ENCODE data around the gene ADGRG6. TPM values are rescaled to one million over a fixed set of nuclear protein-coding genes. Genes with fewer than 3 reads are reported as not detected.

Gene ADGRG6
- total RNA-seq, 1 experiment from 2014 or later = 5.3 TPM

- TF ChIP-seq ERG (CRISPR knock-in tag; IDR thresholded peaks at IDR 0.05) (no peak), KAT7 (CRISPR knock-in tag; IDR thresholded peaks at IDR 0.05; ENCODE audit: borderline replicate concordance) (no peak)
These were observed 27.8 kb downstream of the ADGRG6 start (continued) for GRCh38 chr6:142329486-142330113.

- no peak for DNase-seq (ENCODE audit: low spot score)
- CTCF ChIA-PET = no interaction called here
- Mint-ChIP-seq H3K4me1 (peaks cover 26% of the 10 kb centered on the region), H3K27ac (no peak overlapping the region), H3K27me3 (ENCODE audit: low read depth) (no peaks in the 10 kb centered on the region), H3K9me3 (no peaks in the 10 kb centered on the region), H3K4me3 (no peak overlapping the region), H3K36me3 (no peaks in the 10 kb centered on the region)
- TF ChIP-seq ESRRA (CRISPR knock-in tag; IDR thresholded peaks at IDR 0.05; ENCODE audit: borderline replicate concordance) = no peak
- no peak for TF ChIP-seq EMX1 (CRISPR knock-in tag; IDR thresholded peaks at IDR 0.05)
- TF ChIP-seq FOXP4 (CRISPR knock-in tag; IDR thresholded peaks at IDR 0.05) = no peak
- TF ChIP-seq ZNF396 (CRISPR knock-in tag; IDR thresholded peaks at IDR 0.05; ENCODE audit: borderline replicate concordance) = no peak
- no peak for TF ChIP-seq ZNF671 (CRISPR knock-in tag; IDR thresholded peaks at IDR 0.05)
- TF ChIP-seq GTF2I (CRISPR knock-in tag; conservative IDR thresholded peaks at IDR 0.05) = no peak
- no peak for TF ChIP-seq NR3C1 (CRISPR knock-in tag; conservative IDR thresholded peaks at IDR 0.05; ENCODE audit: low read depth)
- TF ChIP-seq PRDM15 (CRISPR knock-in tag; IDR thresholded peaks at IDR 0.05) = no peak
- TF ChIP-seq HMGA2 (CRISPR knock-in tag; IDR thresholded peaks at IDR 0.05) = no peak
- no peak for TF ChIP-seq ZNF281 (CRISPR knock-in tag; IDR thresholded peaks at IDR 0.05)
- POLR2A ChIA-PET = no interaction called here
- no peak for ATAC-seq
These were observed 29.3 kb downstream of the ADGRG6 start for GRCh38 chr6:142331075-142331551.

- H3K4me3 Mint-ChIP-seq = no peak overlapping the region
- POLR2A ChIA-PET = no interaction called here
- CTCF ChIA-PET = no interaction called here
- H3K27ac Mint-ChIP-seq = no peak overlapping the region
- no peaks in the 10 kb centered on the region for H3K27me3 Mint-ChIP-seq (ENCODE audit: low read depth)
- H3K9me3 Mint-ChIP-seq = no peaks in the 10 kb centered on the region
- no peaks in the 10 kb centered on the region for H3K36me3 Mint-ChIP-seq
- H3K4me1 Mint-ChIP-seq = peaks cover 26% of the 10 kb centered on the region
- ATAC-seq (no peak), DNase-seq (ENCODE audit: low spot score) (no peak)
- no peak for TF ChIP-seq TP53 (CRISPR knock-in tag; IDR thresholded peaks at IDR 0.05)
- no peak for TF ChIP-seq ZNF532 (CRISPR knock-in tag; IDR thresholded peaks at IDR 0.05; ENCODE audit: borderline replicate concordance)
- TF ChIP-seq AFF4 (CRISPR knock-in tag; IDR thresholded peaks at IDR 0.05; ENCODE audit: borderline replicate concordance) = no peak
These were observed 29.8 kb downstream of the ADGRG6 start for GRCh38 chr6:142331601-142332000.
